Effector CD4-positive, alpha-beta T cell (primary cell): ENCODE measurements around the gene ALDH3A1.

Source experiments
- DNase-seq: peaks from one replicate; pipeline ENCODE4 v3.0.0-alpha.2; 2020

Gene ALDH3A1

DNA sequence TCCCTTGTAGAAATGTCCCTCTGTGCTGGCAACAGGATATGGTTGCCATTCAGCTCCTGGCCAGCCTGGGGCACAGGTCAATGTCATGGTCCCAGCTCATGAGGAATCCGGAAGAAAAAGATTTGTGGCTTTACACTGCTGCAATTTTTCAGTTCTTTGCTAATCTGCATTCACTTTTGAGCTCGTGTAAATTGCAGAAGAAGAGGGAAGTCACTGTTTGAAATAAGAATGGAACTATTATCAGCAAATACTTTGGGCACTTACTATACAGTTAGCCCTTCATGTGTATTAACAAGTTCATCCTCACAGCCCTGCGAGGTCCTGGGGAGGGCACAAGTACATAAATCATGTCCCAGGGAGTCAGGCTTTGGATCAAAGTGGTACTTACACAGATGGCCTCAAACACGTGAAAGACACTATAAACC, 45.9 kb downstream of the ALDH3A1 start:
- no peak for DNase-seq
